HepG2 (cell line): Measurements from ENCODE around the gene PARP1. TPM values are rescaled to one million over a fixed set of nuclear protein-coding genes. Genes with fewer than 3 reads are reported as not detected.

Experiments
- ARNTL ChIP-seq: sonication (generic); formaldehyde crosslinking; IDR thresholded peaks from 2 replicates; pipeline ENCODE4 v1.4.0; 2020; ENCODE audit warnings: mild to moderate bottlenecking, missing genetic modification reagents
- DNMT3B ChIP-seq: conservative IDR thresholded peaks from 2 replicates; pipeline ENCODE4 v1.6.1; 2016; ENCODE audit warnings: missing biosample characterization, control low read depth
- ESRRA ChIP-seq: sonication (generic); formaldehyde crosslinking; IDR thresholded peaks from 2 replicates; pipeline ENCODE4 v1.5.1; 2020; ENCODE audit warnings: mild to moderate bottlenecking, low read depth, missing genetic modification reagents
- FOSL1 ChIP-seq: sonication (generic); formaldehyde crosslinking; IDR thresholded peaks from 2 replicates; pipeline ENCODE4 v1.9.0; 2021; ENCODE audit warnings: missing genetic modification reagents, borderline replicate concordance
- GABPA ChIP-seq, 2 experiments: IDR thresholded peaks; 2 replicates each; pipeline ENCODE4 v1.6.1; 2011 to 2016; ENCODE audit warnings: low read depth in 2 of 2, low read length in 1 of 2, missing biosample characterization in 1 of 2, missing genetic modification characterization in 1 of 2
- HOXA3 ChIP-seq: sonication (generic); formaldehyde crosslinking; IDR thresholded peaks from 2 replicates; pipeline ENCODE4 v1.5.0; 2020; ENCODE audit warnings: missing genetic modification reagents
- HOXA9 ChIP-seq: sonication (generic); formaldehyde crosslinking; IDR thresholded peaks from 2 replicates; pipeline ENCODE4 v1.8.1; 2022; ENCODE audit warnings: missing genetic modification reagents, mild to moderate bottlenecking, moderate library complexity, borderline replicate concordance
- JUNB ChIP-seq: sonication (generic); formaldehyde crosslinking; IDR thresholded peaks from 2 replicates; pipeline ENCODE4 v1.8.0; 2022; ENCODE audit warnings: missing genetic modification reagents, mild to moderate bottlenecking, borderline replicate concordance
- MED1 ChIP-seq: sonication (generic); formaldehyde crosslinking; IDR thresholded peaks from 2 replicates; pipeline ENCODE4 v1.4.0; 2020; ENCODE audit warnings: missing genetic modification reagents
- MTF1 ChIP-seq: sonication (generic); formaldehyde crosslinking; IDR thresholded peaks from 2 replicates; pipeline ENCODE4 v1.5.0; 2020; ENCODE audit warnings: missing genetic modification reagents
- NFE2 ChIP-seq: sonication (generic); formaldehyde crosslinking; IDR thresholded peaks from 2 replicates; pipeline ENCODE4 v1.4.0; 2020; ENCODE audit warnings: missing genetic modification reagents
- NR1H2 ChIP-seq: sonication (generic); formaldehyde crosslinking; IDR thresholded peaks from 2 replicates; pipeline ENCODE4 v1.8.1; 2022; ENCODE audit warnings: low read depth, missing genetic modification reagents, borderline replicate concordance
- STAG1 ChIP-seq: sonication (generic); formaldehyde crosslinking; IDR thresholded peaks from 2 replicates; pipeline ENCODE4 v1.4.0; 2020; ENCODE audit warnings: missing genetic modification reagents
- TCF7 ChIP-seq: sonication (generic); IDR thresholded peaks from 2 replicates; pipeline ENCODE4 v1.6.1; 2016; ENCODE audit warnings: antibody characterized with exemption, low read depth
- ZNF136 ChIP-seq: sonication (generic); formaldehyde crosslinking; IDR thresholded peaks from 2 replicates; pipeline ENCODE4 v1.8.1; 2022; ENCODE audit warnings: low read depth, mild to moderate bottlenecking, moderate library complexity, missing genetic modification reagents
- ZNF891 ChIP-seq: sonication (generic); formaldehyde crosslinking; IDR thresholded peaks from 2 replicates; pipeline ENCODE4 v1.5.0; 2020; ENCODE audit warnings: mild to moderate bottlenecking, missing genetic modification reagents
- ZSCAN30 ChIP-seq: sonication (generic); formaldehyde crosslinking; IDR thresholded peaks from 2 replicates; pipeline ENCODE4 v1.5.0; 2020; ENCODE audit warnings: mild to moderate bottlenecking, missing genetic modification reagents
- polyA plus RNA-seq, 8 experiments: library from polyadenylated mRNA; depleted of rRNA in 3 of 8; stranded (reverse) in 7 of 8; unstranded in 1 of 8; fragments of >200 nt; fragmentation: Illumina TruSeq in 4 of 8; extraction: Trizol in 4 of 8; gene quantifications; 2 replicates each; pipeline versions ENCODE4 v1.2.1 to v1.2.3, GENCODE V29; 2011 to 2016; ENCODE audit warnings: low read depth in 4 of 8, missing spikeins in 1 of 8, mixed read lengths in 1 of 8; ENCODE audit not compliant: insufficient read depth in 1 of 8
- total RNA-seq, 5 experiments: library from RNA; depleted of rRNA; stranded (reverse); fragments of >200 nt; fragmentation: Illumina TruSeq; extraction: Trizol; gene quantifications; 2 replicates each; pipeline ENCODE4 v1.2.3, GENCODE V29; 2016; ENCODE audit warnings: low read depth in 1 of 5
- TF ChIP-seq, protein P1 (sequence below), 2 experiments: sonication (generic) in 1 of 2; formaldehyde crosslinking in 1 of 2; IDR thresholded peaks; 2 replicates each; pipeline versions ENCODE4 v1.4.0 to v1.6.1; 2018 to 2020; ENCODE audit warnings: missing genetic modification reagents in 2 of 2, borderline replicate concordance in 1 of 2, low read depth in 1 of 2, mild to moderate bottlenecking in 1 of 2, missing biosample characterization in 1 of 2
- TF ChIP-seq, protein P2 (sequence below): IDR thresholded peaks from 2 replicates; pipeline ENCODE4 v1.6.1; 2016; ENCODE audit warnings: low read depth, borderline replicate concordance
- TF ChIP-seq, protein P3 (sequence below): sonication (generic); formaldehyde crosslinking; IDR thresholded peaks from 2 replicates; pipeline ENCODE4 v1.8.1; 2022; ENCODE audit warnings: low read depth, mild to moderate bottlenecking, missing genetic modification reagents
- TF ChIP-seq, protein P4 (sequence below): sonication (generic); formaldehyde crosslinking; IDR thresholded peaks from 2 replicates; pipeline ENCODE4 v1.8.0; 2022; ENCODE audit warnings: low read depth, missing genetic modification reagents

PARP1 gene
- total and polyA plus RNA-seq, 2 of the 13 experiments (the other 11 are each of a cell fraction or from before 2014, with no cell fraction given): 50.1 to 85.2 TPM

DNA sequence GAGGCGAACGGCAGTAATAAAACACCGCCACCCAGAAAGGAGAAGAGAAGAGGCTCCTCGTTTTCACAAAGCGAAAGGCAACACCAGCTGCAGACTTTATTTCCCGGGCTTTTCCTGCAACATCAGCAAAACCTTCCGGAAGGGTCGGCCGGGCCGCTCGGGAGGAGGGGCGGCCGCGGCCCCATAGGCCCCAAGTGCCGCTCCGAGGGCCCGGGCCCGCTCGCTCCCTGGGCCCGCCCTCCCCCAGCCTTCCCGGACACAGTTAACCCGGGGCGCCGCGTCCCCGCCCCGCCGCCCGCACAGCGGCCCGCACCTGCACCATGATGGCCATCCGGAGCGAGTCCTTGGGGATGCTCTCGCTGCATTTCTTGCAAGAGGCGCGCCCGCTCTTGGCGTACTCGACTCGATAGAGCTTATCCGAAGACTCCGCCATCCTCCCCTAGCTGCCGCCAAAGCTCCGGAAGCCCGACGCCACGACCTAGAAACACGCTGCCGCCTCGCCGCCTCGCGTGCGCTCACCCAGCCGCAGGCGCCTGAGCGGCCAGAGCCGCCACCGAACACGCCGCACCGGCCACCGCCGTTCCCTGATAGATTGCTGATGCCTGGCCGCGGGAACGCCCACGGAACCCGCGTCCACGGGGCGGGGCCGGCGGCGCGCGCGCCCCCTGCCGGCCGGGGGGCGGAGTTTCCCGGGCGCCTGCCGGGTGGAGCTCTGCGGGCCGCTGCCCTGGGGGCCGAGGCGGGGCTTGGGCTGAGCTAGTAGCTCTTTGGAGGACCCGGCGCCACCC lies at the start of gene PARP1 (continued):
- TF ChIP-seq, protein P1, sequence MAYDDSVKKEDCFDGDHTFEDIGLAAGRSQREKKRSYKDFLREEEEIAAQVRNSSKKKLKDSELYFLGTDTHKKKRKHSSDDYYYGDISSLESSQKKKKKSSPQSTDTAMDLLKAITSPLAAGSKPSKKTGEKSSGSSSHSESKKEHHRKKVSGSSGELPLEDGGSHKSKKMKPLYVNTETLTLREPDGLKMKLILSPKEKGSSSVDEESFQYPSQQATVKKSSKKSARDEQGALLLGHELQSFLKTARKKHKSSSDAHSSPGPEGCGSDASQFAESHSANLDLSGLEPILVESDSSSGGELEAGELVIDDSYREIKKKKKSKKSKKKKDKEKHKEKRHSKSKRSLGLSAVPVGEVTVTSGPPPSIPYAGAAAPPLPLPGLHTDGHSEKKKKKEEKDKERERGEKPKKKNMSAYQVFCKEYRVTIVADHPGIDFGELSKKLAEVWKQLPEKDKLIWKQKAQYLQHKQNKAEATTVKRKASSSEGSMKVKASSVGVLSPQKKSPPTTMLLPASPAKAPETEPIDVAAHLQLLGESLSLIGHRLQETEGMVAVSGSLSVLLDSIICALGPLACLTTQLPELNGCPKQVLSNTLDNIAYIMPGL (CRISPR knock-in tag; IDR thresholded peaks at IDR 0.05; ENCODE audit: borderline replicate concordance in 1 of 2, low read depth in 1 of 2): peak; percentile 77 to 88
- TF ChIP-seq ZNF891 (CRISPR knock-in tag): peak; percentile 83; the same call in 1 of the 2 replicates
- TF ChIP-seq ZSCAN30: 0 out of 2 replicates have a peak, but pooled peaks have one; percentile 45
- no peak for TF ChIP-seq HOXA9 (CRISPR knock-in tag)
- no peak for TF ChIP-seq FOSL1 (CRISPR knock-in tag)
- TF ChIP-seq JUNB (CRISPR knock-in tag): no peak
- TF ChIP-seq, protein P2, sequence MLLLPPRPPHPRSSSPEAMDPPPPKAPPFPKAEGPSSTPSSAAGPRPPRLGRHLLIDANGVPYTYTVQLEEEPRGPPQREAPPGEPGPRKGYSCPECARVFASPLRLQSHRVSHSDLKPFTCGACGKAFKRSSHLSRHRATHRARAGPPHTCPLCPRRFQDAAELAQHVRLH (CRISPR knock-in tag): no peak
- TF ChIP-seq NFE2 (CRISPR knock-in tag): no peak
- TF ChIP-seq, protein P3, sequence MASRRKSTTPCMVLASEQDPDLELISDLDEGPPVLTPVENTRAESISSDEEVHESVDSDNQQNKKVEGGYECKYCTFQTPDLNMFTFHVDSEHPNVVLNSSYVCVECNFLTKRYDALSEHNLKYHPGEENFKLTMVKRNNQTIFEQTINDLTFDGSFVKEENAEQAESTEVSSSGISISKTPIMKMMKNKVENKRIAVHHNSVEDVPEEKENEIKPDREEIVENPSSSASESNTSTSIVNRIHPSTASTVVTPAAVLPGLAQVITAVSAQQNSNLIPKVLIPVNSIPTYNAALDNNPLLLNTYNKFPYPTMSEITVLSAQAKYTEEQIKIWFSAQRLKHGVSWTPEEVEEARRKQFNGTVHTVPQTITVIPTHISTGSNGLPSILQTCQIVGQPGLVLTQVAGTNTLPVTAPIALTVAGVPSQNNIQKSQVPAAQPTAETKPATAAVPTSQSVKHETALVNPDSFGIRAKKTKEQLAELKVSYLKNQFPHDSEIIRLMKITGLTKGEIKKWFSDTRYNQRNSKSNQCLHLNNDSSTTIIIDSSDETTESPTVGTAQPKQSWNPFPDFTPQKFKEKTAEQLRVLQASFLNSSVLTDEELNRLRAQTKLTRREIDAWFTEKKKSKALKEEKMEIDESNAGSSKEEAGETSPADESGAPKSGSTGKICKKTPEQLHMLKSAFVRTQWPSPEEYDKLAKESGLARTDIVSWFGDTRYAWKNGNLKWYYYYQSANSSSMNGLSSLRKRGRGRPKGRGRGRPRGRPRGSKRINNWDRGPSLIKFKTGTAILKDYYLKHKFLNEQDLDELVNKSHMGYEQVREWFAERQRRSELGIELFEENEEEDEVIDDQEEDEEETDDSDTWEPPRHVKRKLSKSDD (CRISPR knock-in tag): no peak
- TF ChIP-seq HOXA3: peak; percentile 82
- no peak for TF ChIP-seq MTF1 (CRISPR knock-in tag)
- TF ChIP-seq MED1: 0 out of 2 replicates have a peak, but pooled peaks have one; percentile 29
- TF ChIP-seq, protein P4, sequence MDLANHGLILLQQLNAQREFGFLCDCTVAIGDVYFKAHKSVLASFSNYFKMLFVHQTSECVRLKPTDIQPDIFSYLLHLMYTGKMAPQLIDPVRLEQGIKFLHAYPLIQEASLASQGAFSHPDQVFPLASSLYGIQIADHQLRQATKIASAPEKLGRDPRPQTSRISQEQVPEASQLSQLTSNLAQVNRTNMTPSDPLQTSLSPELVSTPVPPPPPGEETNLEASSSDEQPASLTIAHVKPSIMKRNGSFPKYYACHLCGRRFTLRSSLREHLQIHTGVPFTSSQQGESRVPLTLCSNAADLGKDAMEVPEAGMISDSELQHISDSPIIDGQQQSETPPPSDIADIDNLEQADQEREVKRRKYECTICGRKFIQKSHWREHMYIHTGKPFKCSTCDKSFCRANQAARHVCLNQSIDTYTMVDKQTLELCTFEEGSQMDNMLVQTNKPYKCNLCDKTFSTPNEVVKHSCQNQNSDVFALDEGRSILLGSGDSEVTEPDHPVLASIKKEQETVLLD (CRISPR knock-in tag): 0 out of 2 replicates have a peak, but pooled peaks have one; percentile 30
- TF ChIP-seq NR1H2 (CRISPR knock-in tag): peak; percentile 68; the same call in 1 of the 2 replicates
- TF ChIP-seq ZNF136 (CRISPR knock-in tag): no peak
- TF ChIP-seq ARNTL (CRISPR knock-in tag): no peak
- peak; percentile 26; the same call in 1 of the 2 replicates for TF ChIP-seq ESRRA (CRISPR knock-in tag)
- 0 out of 2 replicates have a peak, but pooled peaks have one; percentile 23 for TF ChIP-seq GABPA (IDR thresholded peaks at IDR 0.05; ENCODE audit: low read depth, low read length)
- no peak for TF ChIP-seq GABPA (CRISPR knock-in tag; IDR thresholded peaks at IDR 0.05; ENCODE audit: low read depth)
- no peak for TF ChIP-seq TCF7
- no peak for TF ChIP-seq STAG1 (CRISPR knock-in tag)
- no peak for TF ChIP-seq DNMT3B (CRISPR knock-in tag)
